KOPT-K1 (cell line): ENCODE data around the gene CD109.

Source experiments
- H3K27ac ChIP-seq: fragments of 200-600 bp; sonication (generic); 2 replicates; pipeline ENCODE4 v1.5.1; 2016; ENCODE audit warnings: antibody characterized with exemption, mild to moderate bottlenecking, low read depth, low read length; ENCODE audit not compliant: poor library complexity, severe bottlenecking
- H3K36me3 ChIP-seq: fragments of 200-600 bp; sonication (generic); 2 replicates; pipeline ENCODE4 v1.5.1; 2017; ENCODE audit warnings: antibody characterized with exemption, mild to moderate bottlenecking, low read length, moderate library complexity; ENCODE audit not compliant: insufficient read depth
- H3K9me3 ChIP-seq: fragments of 200-600 bp; sonication (generic); 2 replicates; pipeline ENCODE4 v1.5.1; 2017; ENCODE audit warnings: antibody characterized with exemption, low read length, mild to moderate bottlenecking; ENCODE audit not compliant: insufficient read depth, poor library complexity, severe bottlenecking

Gene CD109

GRCh38 chr6:73870907-73871306 is 174.9 kb downstream of the CD109 start:
- Histone ChIP-seq H3K27ac (no peak overlapping the region), H3K36me3 (no peaks in the 10 kb centered on the region), H3K9me3 (no peaks in the 10 kb centered on the region)

GRCh38 chr6:73873081-73873480 is 177.1 kb downstream of the CD109 start:
- no peaks in the 10 kb centered on the region for H3K36me3 ChIP-seq
- no peak overlapping the region for H3K27ac ChIP-seq
- H3K9me3 ChIP-seq: no peaks in the 10 kb centered on the region
